Hepatic stellate cell (primary cell): Measurements from ENCODE around the gene GUCA1C.

Source experiments
- DNase-seq: peaks from one replicate; pipeline ENCODE4 v3.0.0; 2011; ENCODE audit warnings: low spot score

Gene GUCA1C

GRCh38 chr3:108909799-108910198 lies 43.9 kb downstream of the GUCA1C start:
- no peak for DNase-seq

- DNase-seq = no peak
Observed at GRCh38 chr3:108907194-108907593, 46.5 kb downstream of the GUCA1C start.

GRCh38 chr3:108899530-108899929 lies 54.1 kb downstream of the GUCA1C start:
- DNase-seq = no peak

GRCh38 chr3:108897883-108898282 lies 55.8 kb downstream of the GUCA1C start:
- DNase-seq = no peak

- no peak for DNase-seq
Observed at GRCh38 chr3:108894981-108895380, 58.7 kb downstream of the GUCA1C start.

- DNase-seq = no peak
Observed at GRCh38 chr3:108891833-108892232, 61.8 kb downstream of the GUCA1C start.

GRCh38 chr3:108887777-108888176 lies 65.9 kb downstream of the GUCA1C start:
- DNase-seq = no peak

GRCh38 chr3:108887121-108887520 lies 66.6 kb downstream of the GUCA1C start:
- no peak for DNase-seq

- DNase-seq = no peak
Observed at GRCh38 chr3:108883373-108883772, 70.3 kb downstream of the GUCA1C start.

- DNase-seq = no peak
Observed at GRCh38 chr3:108882762-108883161, 70.9 kb downstream of the GUCA1C start.

- DNase-seq = no peak
Observed at GRCh38 chr3:108879915-108880314, 73.8 kb downstream of the GUCA1C start.

- no peak for DNase-seq
Observed at GRCh38 chr3:108877901-108878300, 75.8 kb downstream of the GUCA1C start.

GRCh38 chr3:108863799-108864135 lies 89.9 kb downstream of the GUCA1C start:
- no peak for DNase-seq

GRCh38 chr3:108862865-108863798 lies 90.5 kb downstream of the GUCA1C start:
- no peak for DNase-seq

GRCh38 chr3:108861401-108861800 lies 92.3 kb downstream of the GUCA1C start:
- no peak for DNase-seq
